GM06990 (cell line): ENCODE results near the gene RNASE13.

ENCODE experiments used
- DNase-seq: peaks from one replicate; pipeline ENCODE4 v3.0.0-alpha.2; 2011; ENCODE audit not compliant: insufficient read length; ENCODE audit errors: extremely low read depth
- H3K27me3 ChIP-seq: replicated peaks from 2 replicates; pipeline ENCODE4 v1.6.0; 2011; ENCODE audit warnings: low read length; ENCODE audit not compliant: control insufficient read depth, insufficient read depth
- H3K36me3 ChIP-seq: 2 replicates; pipeline ENCODE4 v1.5.1; 2011; ENCODE audit warnings: low read length; ENCODE audit not compliant: control insufficient read depth, insufficient read depth
- H3K4me3 ChIP-seq: replicated peaks from 2 replicates; pipeline ENCODE4 v1.5.1; 2011; ENCODE audit warnings: low read depth, mild to moderate bottlenecking, control low read depth, low read length
- TF ChIP-seq, protein P1 (sequence below): IDR thresholded peaks from 2 replicates; pipeline ENCODE4 v1.5.1; 2011; ENCODE audit warnings: low read length, control low read depth, mild to moderate bottlenecking, inconsistent platforms; ENCODE audit not compliant: insufficient read depth, poor library complexity, severe bottlenecking

Gene RNASE13

DNA sequence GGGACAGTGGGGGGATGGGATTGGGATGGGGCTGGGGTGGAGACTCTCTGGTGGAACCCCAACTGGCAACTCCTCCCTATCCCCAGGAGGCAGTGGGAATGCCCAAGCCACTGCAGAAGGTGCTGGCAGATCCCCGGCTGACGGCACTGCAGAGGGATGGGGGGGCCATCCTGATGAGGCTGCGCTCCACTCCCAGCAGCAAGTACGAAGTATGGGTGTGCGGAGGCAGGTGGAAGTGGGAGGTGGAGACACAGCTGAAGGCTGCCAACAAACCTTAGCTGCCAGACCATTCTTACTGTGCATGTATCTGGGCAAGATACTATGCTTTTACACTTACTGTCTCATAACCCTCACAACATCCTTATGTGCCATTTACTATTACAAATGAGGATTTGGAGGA is 43.7 kb upstream of the RNASE13 start:
- H3K36me3 ChIP-seq = no peaks in the 10 kb centered on the region
- TF ChIP-seq, protein P1, sequence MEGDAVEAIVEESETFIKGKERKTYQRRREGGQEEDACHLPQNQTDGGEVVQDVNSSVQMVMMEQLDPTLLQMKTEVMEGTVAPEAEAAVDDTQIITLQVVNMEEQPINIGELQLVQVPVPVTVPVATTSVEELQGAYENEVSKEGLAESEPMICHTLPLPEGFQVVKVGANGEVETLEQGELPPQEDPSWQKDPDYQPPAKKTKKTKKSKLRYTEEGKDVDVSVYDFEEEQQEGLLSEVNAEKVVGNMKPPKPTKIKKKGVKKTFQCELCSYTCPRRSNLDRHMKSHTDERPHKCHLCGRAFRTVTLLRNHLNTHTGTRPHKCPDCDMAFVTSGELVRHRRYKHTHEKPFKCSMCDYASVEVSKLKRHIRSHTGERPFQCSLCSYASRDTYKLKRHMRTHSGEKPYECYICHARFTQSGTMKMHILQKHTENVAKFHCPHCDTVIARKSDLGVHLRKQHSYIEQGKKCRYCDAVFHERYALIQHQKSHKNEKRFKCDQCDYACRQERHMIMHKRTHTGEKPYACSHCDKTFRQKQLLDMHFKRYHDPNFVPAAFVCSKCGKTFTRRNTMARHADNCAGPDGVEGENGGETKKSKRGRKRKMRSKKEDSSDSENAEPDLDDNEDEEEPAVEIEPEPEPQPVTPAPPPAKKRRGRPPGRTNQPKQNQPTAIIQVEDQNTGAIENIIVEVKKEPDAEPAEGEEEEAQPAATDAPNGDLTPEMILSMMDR = no peak
- no peak for DNase-seq

DNA sequence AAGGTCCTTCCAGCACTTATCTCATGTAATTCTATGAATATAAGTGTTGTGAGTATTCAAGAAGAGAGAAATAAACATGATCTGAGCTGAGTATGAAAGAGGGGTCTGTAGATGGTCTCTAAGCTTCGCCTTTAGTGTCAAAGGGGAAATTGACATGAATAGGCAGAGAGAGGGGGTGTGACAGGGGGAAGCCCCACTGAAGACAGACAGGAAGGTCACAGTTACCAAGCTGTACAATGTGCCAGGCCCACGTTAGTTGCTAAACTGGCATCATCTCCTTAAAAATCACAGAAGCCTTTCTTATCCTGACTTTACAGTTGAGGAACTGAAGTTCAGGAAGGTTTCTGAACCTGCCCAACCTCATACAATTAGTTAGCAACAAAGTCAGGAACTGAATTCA is 43.1 kb upstream of the RNASE13 start:
- no peak for DNase-seq
- Histone ChIP-seq H3K4me3 (no peak overlapping the region), H3K27me3 (peaks cover 2% of the 10 kb centered on the region), H3K36me3 (no peaks in the 10 kb centered on the region)
- TF ChIP-seq, protein P1 = no peak

More for the DNA sequence above, 43.7 kb upstream of the RNASE13 start:
- Histone ChIP-seq H3K4me3 (no peak overlapping the region), H3K27me3 (no peaks in the 10 kb centered on the region)

DNA sequence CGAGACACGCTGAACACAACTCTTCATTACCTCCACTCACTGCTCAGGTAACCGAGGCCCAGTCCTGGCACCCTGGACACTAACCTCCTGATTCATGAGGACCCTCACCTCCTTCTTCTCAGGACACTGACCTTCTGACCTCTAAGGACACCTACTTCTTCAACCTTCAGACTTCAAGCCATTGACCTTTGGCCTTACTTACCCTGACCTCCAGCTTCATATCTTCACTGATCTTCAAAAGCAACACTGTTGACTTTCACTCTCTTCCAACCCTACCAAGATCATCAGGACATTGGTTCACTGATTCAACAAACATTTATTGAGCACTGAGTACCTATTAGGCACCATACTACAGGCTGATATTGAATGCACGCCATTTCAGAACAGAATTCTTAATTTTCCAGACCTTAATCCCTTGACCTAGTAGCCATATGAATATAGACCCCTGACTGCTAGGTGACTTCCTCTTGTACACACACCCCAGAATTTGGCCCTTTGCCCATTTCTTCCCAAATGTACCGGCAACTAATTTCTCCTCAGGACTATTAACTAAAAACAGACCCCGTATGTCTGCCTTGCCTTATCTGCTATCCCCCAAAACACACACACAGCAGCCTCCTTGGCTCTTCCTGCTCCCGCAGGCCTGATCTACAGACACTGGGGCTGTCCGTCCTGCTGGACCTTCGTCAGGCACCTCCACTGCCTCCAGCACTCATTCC is 41.3 kb upstream of the RNASE13 start:
- H3K36me3 ChIP-seq = no peaks in the 10 kb centered on the region
- no peak for DNase-seq
- H3K4me3 ChIP-seq = no peak overlapping the region
- TF ChIP-seq, protein P1 = no peak
- H3K27me3 ChIP-seq = peaks cover 2% of the 10 kb centered on the region

DNA sequence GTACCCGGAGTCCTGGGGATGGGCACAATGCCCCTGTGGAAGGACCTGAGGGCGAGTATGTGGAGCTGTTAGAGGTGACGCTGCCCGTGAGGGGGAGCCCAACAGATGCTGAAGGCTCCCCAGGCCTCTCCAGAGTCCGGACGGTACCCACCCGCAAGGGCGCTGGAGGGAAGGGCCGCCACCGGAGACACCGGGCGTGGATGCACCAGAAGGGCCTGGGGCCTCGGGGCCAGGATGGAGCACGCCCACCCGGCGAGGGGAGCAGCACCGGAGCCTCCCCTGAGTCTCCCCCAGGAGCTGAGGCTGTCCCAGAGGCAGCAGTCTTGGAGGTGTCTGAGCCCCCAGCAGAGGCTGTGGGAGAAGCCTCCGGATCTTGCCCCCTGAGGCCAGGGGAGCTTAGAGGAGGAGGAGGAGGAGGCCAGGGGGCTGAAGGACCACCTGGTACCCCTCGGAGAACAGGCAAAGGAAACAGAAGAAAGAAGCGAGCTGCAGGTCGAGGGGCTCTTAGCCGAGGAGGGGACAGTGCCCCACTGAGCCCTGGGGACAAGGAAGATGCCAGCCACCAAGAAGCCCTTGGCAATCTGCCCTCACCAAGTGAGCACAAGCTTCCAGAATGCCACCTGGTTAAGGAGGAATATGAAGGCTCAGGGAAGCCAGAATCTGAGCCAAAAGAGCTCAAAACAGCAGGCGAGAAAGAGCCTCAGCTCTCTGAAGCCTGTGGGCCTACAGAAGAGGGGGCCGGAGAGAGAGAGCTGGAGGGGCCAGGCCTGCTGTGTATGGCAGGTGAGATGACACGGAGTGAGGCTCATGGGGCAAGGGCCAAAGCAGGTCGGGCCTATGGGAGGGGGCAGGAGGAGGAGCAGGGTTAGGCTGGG is 40.0 kb upstream of the RNASE13 start:
- H3K36me3 ChIP-seq = no peaks in the 10 kb centered on the region
- TF ChIP-seq, protein P1 = no peak
- H3K27me3 ChIP-seq = peaks cover 2% of the 10 kb centered on the region
- H3K4me3 ChIP-seq = no peak overlapping the region
- DNase-seq = no peak

DNA sequence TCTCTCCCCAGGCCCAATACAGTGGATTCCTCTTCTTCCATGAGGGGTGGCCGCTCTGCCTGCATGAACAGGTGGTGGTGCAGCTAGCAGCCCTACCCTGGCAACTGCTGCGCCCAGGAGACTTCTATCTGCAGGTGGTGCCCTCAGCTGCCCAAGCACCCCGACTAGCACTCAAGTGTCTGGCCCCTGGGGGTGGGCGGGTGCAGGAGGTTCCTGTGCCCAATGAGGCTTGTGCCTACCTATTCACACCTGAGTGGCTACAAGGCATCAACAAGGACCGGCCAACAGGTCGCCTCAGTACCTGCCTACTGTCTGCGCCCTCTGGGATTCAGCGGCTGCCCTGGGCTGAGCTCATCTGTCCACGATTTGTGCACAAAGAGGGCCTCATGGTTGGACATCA is 39.3 kb upstream of the RNASE13 start:
- Histone ChIP-seq H3K27me3 (peaks cover 2% of the 10 kb centered on the region), H3K36me3 (no peaks in the 10 kb centered on the region), H3K4me3 (no peak overlapping the region)
- DNase-seq = no peak
- TF ChIP-seq, protein P1 = no peak
